Stimulated activated memory B cell treated with anti-CD40 and anti-IgM and Interleukin-4, amounts not matched to agents 10 μg/mL and 1 μg/mL and 100 μg/mL, for 72 hours (primary cell): ENCODE data around the gene NUMA1.
A peak's percentile ranks its signal among the peaks of the same experiment; 100 is the strongest.

Experiments used
- ATAC-seq: fragments of 150-1000 bp; cut with Tn5 transposase; 2 replicates; pipeline ENCODE4 v1.10.0; 2021
- H3K27ac Mint-ChIP-seq: one replicate; pipeline ENCODE4 v1.8.0; 2022; ENCODE audit warnings: mild to moderate bottlenecking, mixed read lengths
- H3K27me3 Mint-ChIP-seq: one replicate; pipeline ENCODE4 v1.8.0; 2022; ENCODE audit warnings: mixed read lengths
- H3K36me3 Mint-ChIP-seq: one replicate; pipeline ENCODE4 v1.8.0; 2022; ENCODE audit warnings: mixed read lengths
- H3K4me1 Mint-ChIP-seq: one replicate; pipeline ENCODE4 v1.8.0; 2022; ENCODE audit warnings: mixed read lengths
- H3K4me3 Mint-ChIP-seq: one replicate; pipeline ENCODE4 v1.8.0; 2022; ENCODE audit warnings: mild to moderate bottlenecking, moderate library complexity, mixed read lengths
- H3K9me3 Mint-ChIP-seq: one replicate; pipeline ENCODE4 v1.8.0; 2022; ENCODE audit warnings: mixed read lengths

Gene NUMA1

GRCh38 chr11:72084965-72085364 lies 4.6 kb upstream of the NUMA1 start:
- H3K27ac Mint-ChIP-seq, result no peak overlapping the region
- peaks cover 28% of the 10 kb centered on the region for H3K4me1 Mint-ChIP-seq
- no peak for ATAC-seq
- H3K36me3 Mint-ChIP-seq, result peaks cover 10% of the 10 kb centered on the region
- H3K4me3 Mint-ChIP-seq, result no peak overlapping the region
- no peaks in the 10 kb centered on the region for H3K27me3 Mint-ChIP-seq
- H3K9me3 Mint-ChIP-seq, result no peaks in the 10 kb centered on the region

GRCh38 chr11:72084076-72084475 lies 3.7 kb upstream of the NUMA1 start:
- Mint-ChIP-seq H3K27me3 (no peaks in the 10 kb centered on the region), H3K27ac (no peak overlapping the region), H3K4me3 (no peak overlapping the region), H3K36me3 (peaks cover 10% of the 10 kb centered on the region), H3K4me1 (peaks cover 36% of the 10 kb centered on the region), H3K9me3 (no peaks in the 10 kb centered on the region)
- ATAC-seq, result no peak

GRCh38 chr11:72083414-72083813 lies 3.1 kb upstream of the NUMA1 start:
- H3K4me1 Mint-ChIP-seq, result peaks cover 42% of the 10 kb centered on the region
- H3K4me3 Mint-ChIP-seq, result no peak overlapping the region
- H3K36me3 Mint-ChIP-seq, result peaks cover 9% of the 10 kb centered on the region
- no peak for ATAC-seq
- H3K9me3 Mint-ChIP-seq, result no peaks in the 10 kb centered on the region
- no peak overlapping the region for H3K27ac Mint-ChIP-seq
- no peaks in the 10 kb centered on the region for H3K27me3 Mint-ChIP-seq

- peaks cover 49% of the 10 kb centered on the region for H3K4me1 Mint-ChIP-seq
- peak overlapping the region; percentile 94 for H3K27ac Mint-ChIP-seq
- H3K9me3 Mint-ChIP-seq, result no peaks in the 10 kb centered on the region
- H3K27me3 Mint-ChIP-seq, result no peaks in the 10 kb centered on the region
- H3K4me3 Mint-ChIP-seq, result peak overlapping the region; percentile 99
- peaks cover 8% of the 10 kb centered on the region for H3K36me3 Mint-ChIP-seq
- no peak for ATAC-seq
Observed at GRCh38 chr11:72081821-72082453, 1.6 kb upstream of the NUMA1 start.

GRCh38 chr11:72081184-72081644 lies 872 bp upstream of the NUMA1 start:
- Mint-ChIP-seq H3K4me3 (peak overlapping the region; percentile 99), H3K27me3 (no peaks in the 10 kb centered on the region), H3K36me3 (peaks cover 10% of the 10 kb centered on the region), H3K4me1 (peaks cover 53% of the 10 kb centered on the region), H3K9me3 (no peaks in the 10 kb centered on the region), H3K27ac (peak overlapping the region; percentile 94)
- no peak for ATAC-seq

GRCh38 chr11:72079819-72080325 lies 470 bp downstream of the NUMA1 start:
- no peaks in the 10 kb centered on the region for H3K9me3 Mint-ChIP-seq
- H3K4me3 Mint-ChIP-seq, result peak overlapping the region; percentile 99
- peaks cover 14% of the 10 kb centered on the region for H3K36me3 Mint-ChIP-seq
- no peaks in the 10 kb centered on the region for H3K27me3 Mint-ChIP-seq
- H3K4me1 Mint-ChIP-seq, result peaks cover 59% of the 10 kb centered on the region
- peak overlapping the region; percentile 94 for H3K27ac Mint-ChIP-seq
- no peak for ATAC-seq

- peak overlapping the region; percentile 42 for H3K4me3 Mint-ChIP-seq
- H3K4me1 Mint-ChIP-seq, result peaks cover 59% of the 10 kb centered on the region
- H3K36me3 Mint-ChIP-seq, result peaks cover 16% of the 10 kb centered on the region
- no peak for ATAC-seq
- no peaks in the 10 kb centered on the region for H3K27me3 Mint-ChIP-seq
- no peak overlapping the region for H3K27ac Mint-ChIP-seq
- H3K9me3 Mint-ChIP-seq, result no peaks in the 10 kb centered on the region
Observed at GRCh38 chr11:72078477-72078876, 1.9 kb downstream of the NUMA1 start.

- H3K4me1 Mint-ChIP-seq, result peaks cover 39% of the 10 kb centered on the region
- no peaks in the 10 kb centered on the region for H3K27me3 Mint-ChIP-seq
- H3K36me3 Mint-ChIP-seq, result peaks cover 20% of the 10 kb centered on the region
- H3K27ac Mint-ChIP-seq, result peak overlapping the region; percentile 27
- H3K4me3 Mint-ChIP-seq, result no peak overlapping the region
- H3K9me3 Mint-ChIP-seq, result no peaks in the 10 kb centered on the region
- ATAC-seq, result no peak
Observed at GRCh38 chr11:72075756-72076155, 4.6 kb downstream of the NUMA1 start.

GRCh38 chr11:72075109-72075508 lies 5.2 kb downstream of the NUMA1 start:
- Mint-ChIP-seq H3K27ac (peak overlapping the region; percentile 27), H3K9me3 (no peaks in the 10 kb centered on the region), H3K36me3 (peaks cover 20% of the 10 kb centered on the region), H3K4me1 (peaks cover 39% of the 10 kb centered on the region), H3K4me3 (no peak overlapping the region), H3K27me3 (no peaks in the 10 kb centered on the region)
- ATAC-seq, result no peak

GRCh38 chr11:72072348-72072747 lies 8.0 kb downstream of the NUMA1 start:
- H3K9me3 Mint-ChIP-seq, result no peaks in the 10 kb centered on the region
- H3K4me1 Mint-ChIP-seq, result peaks cover 34% of the 10 kb centered on the region
- ATAC-seq, result no peak
- H3K27me3 Mint-ChIP-seq, result no peaks in the 10 kb centered on the region
- H3K36me3 Mint-ChIP-seq, result peaks cover 33% of the 10 kb centered on the region
- H3K27ac Mint-ChIP-seq, result no peak overlapping the region
- no peak overlapping the region for H3K4me3 Mint-ChIP-seq

GRCh38 chr11:72070491-72070890 lies 9.9 kb downstream of the NUMA1 start:
- no peaks in the 10 kb centered on the region for H3K9me3 Mint-ChIP-seq
- peaks cover 28% of the 10 kb centered on the region for H3K36me3 Mint-ChIP-seq
- peaks cover 24% of the 10 kb centered on the region for H3K4me1 Mint-ChIP-seq
- no peak for ATAC-seq
- H3K4me3 Mint-ChIP-seq, result no peak overlapping the region
- H3K27me3 Mint-ChIP-seq, result no peaks in the 10 kb centered on the region
- H3K27ac Mint-ChIP-seq, result peak overlapping the region; percentile 79

GRCh38 chr11:72069787-72070251 lies 10.5 kb downstream of the NUMA1 start:
- Mint-ChIP-seq H3K4me3 (no peak overlapping the region), H3K9me3 (no peaks in the 10 kb centered on the region), H3K27me3 (no peaks in the 10 kb centered on the region), H3K4me1 (peaks cover 20% of the 10 kb centered on the region), H3K36me3 (peaks cover 26% of the 10 kb centered on the region), H3K27ac (peak overlapping the region; percentile 79)
- ATAC-seq, result peak; percentile 75

GRCh38 chr11:72069200-72069599 lies 11.1 kb downstream of the NUMA1 start:
- Mint-ChIP-seq H3K36me3 (peaks cover 26% of the 10 kb centered on the region), H3K27me3 (no peaks in the 10 kb centered on the region), H3K4me3 (no peak overlapping the region), H3K9me3 (no peaks in the 10 kb centered on the region), H3K27ac (peak overlapping the region; percentile 79), H3K4me1 (peaks cover 20% of the 10 kb centered on the region)
- ATAC-seq, result no peak

GRCh38 chr11:72067676-72068075 lies 12.7 kb downstream of the NUMA1 start:
- Mint-ChIP-seq H3K27ac (no peak overlapping the region), H3K4me3 (no peak overlapping the region), H3K36me3 (peaks cover 19% of the 10 kb centered on the region), H3K9me3 (no peaks in the 10 kb centered on the region), H3K4me1 (peaks cover 20% of the 10 kb centered on the region), H3K27me3 (no peaks in the 10 kb centered on the region)
- ATAC-seq, result no peak

GRCh38 chr11:72067266-72067665 lies 13.1 kb downstream of the NUMA1 start:
- Mint-ChIP-seq H3K4me1 (peaks cover 23% of the 10 kb centered on the region), H3K27me3 (no peaks in the 10 kb centered on the region), H3K27ac (no peak overlapping the region)

GRCh38 chr11:72066855-72067254 lies 13.5 kb downstream of the NUMA1 start:
- Mint-ChIP-seq H3K9me3 (no peaks in the 10 kb centered on the region), H3K4me1 (peaks cover 27% of the 10 kb centered on the region), H3K36me3 (peaks cover 22% of the 10 kb centered on the region), H3K27me3 (no peaks in the 10 kb centered on the region), H3K4me3 (no peak overlapping the region), H3K27ac (no peak overlapping the region)
- no peak for ATAC-seq

More at GRCh38 chr11:72067266-72067665, 13.1 kb downstream of the NUMA1 start:
- H3K4me3 Mint-ChIP-seq, result no peak overlapping the region
- H3K9me3 Mint-ChIP-seq, result no peaks in the 10 kb centered on the region
- peaks cover 19% of the 10 kb centered on the region for H3K36me3 Mint-ChIP-seq
- ATAC-seq, result no peak
